ENCODE measurements around the gene SURF1.
"Not testable (repeated sequence)": the region's sequence is repeated elsewhere in the genome, so short reads cannot be mapped to it uniquely, and the experiment has no call there.

DNA sequence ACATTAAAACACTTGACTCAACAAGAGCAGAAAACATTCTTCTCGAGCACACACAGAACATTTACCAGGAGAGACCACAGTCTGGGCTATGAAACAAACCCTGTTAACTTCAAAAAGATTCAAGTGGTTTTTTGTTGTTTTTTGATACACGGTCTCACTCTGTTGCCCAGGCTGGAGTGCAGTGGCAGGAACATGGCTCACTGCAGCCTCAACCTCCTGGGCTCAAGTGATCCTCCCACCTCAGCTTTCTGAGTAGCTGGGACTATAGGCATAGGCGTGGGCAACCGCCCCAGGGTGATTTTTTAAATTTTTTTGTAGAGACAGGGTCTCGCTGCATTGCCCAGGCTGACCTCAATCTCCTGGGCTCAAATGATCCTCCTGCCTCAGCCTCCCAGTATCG, 29.3 kb downstream of the SURF1 start:
- not testable (repeated sequence) for TF ChIP-seq CTCF (IDR thresholded peaks at IDR 0.05; ENCODE audit: low read depth, low read length); EZH2phosphoT487 (IDR thresholded peaks at IDR 0.05; ENCODE audit: low read depth)

All from OCI-LY3 (cell line).